Stimulated activated CD8-positive, alpha-beta memory T cell treated with anti-CD3 and anti-CD28 coated beads, Interleukin-12 subunit alpha, Interleukin-12 subunit beta, amount 100 ng/mL, for 24 hours (primary cell): ENCODE measurements around the gene CLEC10A.
"Not testable (repeated sequence)": the region's sequence is repeated elsewhere in the genome, so short reads cannot be mapped to it uniquely, and the experiment has no call there.

Source experiments
- DNase-seq: peaks from one replicate; pipeline ENCODE4 v3.0.0-alpha.2; 2020; ENCODE audit errors: extremely low read depth

CLEC10A gene

GRCh38 chr17:7108560-7108925 lies 28.5 kb upstream of the CLEC10A start:
- DNase-seq: no peak

- no peak for DNase-seq
These were observed 27.9 kb upstream of the CLEC10A start for GRCh38 chr17:7107795-7108559.

GRCh38 chr17:7107012-7107754 lies 27.1 kb upstream of the CLEC10A start:
- DNase-seq: no peak

GRCh38 chr17:7102421-7102820 lies 22.4 kb upstream of the CLEC10A start:
- DNase-seq: no peak

- DNase-seq: no peak
These were observed 21.5 kb upstream of the CLEC10A start for GRCh38 chr17:7101531-7101930.

DNA sequence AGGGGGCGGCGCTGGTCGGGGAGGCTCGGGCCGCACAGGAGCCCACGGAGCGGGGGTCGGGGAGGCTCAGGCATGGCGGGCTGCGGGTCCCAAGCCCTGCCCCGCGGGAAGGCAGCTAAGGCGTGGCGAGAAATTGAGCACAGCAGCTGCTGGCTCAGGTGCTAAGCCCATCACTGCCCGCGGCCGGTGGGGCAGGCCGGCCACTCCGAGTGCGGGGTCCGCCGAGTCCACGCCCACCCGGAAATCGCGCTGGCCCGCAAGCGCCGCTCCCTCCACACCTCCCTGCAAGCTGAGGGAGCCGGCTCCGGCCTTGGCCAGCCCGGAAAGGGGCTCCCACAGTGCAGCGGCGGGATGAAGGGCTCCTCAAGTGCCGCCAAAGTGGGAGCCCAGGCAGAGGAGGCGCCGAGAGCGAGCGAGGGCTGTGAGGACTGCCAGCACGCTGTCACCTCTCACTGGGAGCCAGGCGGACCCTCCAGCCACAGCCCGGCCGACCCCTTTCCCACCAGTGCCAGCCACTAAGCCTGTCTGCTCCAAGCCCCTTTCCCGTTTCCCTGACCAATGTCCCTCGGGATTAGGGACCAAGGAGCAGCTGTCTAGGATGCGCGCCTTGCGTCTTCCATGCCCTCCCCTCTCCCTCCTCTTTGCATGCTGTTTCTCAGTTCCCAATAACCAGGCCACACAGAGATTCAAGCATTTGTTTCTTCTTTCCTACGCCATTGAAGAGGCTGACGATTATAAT lies 20.8 kb upstream of the CLEC10A start:
- not testable (repeated sequence) for DNase-seq

DNA sequence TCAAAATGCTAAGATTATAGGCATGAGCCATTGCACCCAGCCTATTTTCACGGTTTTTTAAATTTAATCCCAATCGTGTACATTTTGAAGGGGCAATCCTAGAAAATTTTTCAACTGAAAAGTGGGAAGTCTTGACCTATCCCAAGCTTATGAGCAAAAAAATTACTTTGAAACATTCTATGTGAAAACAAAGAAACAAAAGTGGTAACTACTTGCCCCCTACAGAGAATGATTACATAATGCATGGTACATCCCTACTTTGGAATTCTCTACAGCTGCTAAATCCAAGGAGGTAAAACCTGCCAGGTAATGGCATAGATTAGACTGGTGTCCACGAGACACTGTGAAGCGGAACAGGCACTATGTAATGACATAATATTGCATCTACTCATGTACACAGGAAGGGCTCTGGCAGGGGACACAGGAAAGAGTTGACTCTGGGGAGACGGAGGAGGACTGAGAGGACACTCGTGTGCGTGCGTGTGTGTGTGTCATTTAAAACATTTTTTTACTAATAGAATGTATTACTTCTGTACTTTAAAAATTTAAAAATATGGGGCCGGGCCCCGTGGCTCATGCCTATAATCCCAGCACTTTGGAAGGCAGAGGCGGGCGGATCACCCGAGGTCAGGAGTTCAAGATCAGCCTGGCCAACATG lies 18.9 kb upstream of the CLEC10A start:
- no peak for DNase-seq

GRCh38 chr17:7097940-7098339 lies 17.9 kb upstream of the CLEC10A start:
- DNase-seq: no peak

DNA sequence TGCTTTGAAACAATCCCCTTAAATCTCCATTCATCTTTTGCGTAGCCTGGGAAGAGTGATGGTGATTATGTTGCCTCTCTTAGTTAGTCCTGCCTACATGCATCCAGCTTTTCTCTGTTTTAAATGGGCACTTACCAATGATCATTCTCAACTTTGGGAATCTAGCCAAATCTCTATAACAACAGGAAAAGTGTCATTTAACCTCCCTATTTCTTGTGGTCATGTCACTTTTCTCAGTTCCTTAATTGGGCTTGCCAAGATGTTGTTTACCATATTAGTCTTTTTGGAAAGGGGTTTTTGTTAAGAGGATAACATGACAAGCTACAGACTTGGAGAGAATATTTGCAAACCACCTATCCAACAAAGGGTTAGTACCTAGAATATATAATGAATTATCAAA lies 15.6 kb upstream of the CLEC10A start:
- DNase-seq: no peak

DNA sequence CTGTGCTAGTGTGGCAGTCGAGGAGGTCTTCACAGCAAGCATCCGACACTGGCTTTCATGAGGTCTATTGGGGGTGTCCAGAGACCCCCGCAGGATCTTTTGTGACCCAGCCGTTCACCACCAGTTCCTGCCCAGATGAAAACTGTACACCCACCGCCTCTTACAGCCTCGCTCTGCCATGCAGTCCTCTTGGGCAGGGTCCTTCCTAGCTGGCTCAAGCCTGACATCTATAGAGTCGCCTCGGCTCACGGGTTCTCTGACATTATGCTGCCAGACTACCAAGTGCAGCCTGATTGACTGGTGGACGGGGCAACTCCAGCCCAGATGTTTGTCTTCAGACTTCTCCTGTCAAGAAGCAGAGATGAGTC lies 14.6 kb upstream of the CLEC10A start:
- DNase-seq: no peak

DNA sequence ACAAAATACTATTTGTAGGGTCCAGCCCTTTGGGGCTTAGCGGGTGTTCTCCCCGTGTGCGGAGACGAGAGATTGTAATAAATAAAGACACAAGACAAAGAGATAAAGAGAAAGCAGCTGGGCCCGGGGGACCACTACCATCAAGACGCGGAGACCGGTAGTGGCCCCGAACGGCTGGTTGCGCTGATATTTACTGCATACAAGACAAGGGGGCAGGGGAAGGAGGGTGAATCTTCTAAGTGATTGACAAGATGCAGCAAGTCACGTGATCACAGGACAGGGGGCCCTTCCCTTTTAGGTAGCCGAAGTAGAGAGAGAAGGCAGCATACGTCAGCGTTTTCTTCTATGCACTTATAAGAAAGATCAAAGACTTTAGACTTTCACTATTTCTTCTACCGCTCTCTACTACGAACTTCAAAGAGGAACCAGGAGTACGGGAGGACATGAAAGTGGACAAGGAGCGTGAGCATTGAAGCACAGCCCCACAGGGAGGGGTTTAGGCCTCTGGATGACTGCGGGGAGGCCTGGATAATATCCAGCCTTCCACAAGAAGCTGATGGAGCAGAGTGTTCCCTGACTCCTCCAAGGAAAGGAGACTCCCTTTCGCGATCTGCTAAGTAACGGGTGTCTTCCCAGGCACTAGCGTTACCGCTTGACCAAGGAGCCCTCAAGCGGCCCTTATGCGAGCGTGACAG lies 11.4 kb upstream of the CLEC10A start:
- DNase-seq: not testable (repeated sequence)

DNA sequence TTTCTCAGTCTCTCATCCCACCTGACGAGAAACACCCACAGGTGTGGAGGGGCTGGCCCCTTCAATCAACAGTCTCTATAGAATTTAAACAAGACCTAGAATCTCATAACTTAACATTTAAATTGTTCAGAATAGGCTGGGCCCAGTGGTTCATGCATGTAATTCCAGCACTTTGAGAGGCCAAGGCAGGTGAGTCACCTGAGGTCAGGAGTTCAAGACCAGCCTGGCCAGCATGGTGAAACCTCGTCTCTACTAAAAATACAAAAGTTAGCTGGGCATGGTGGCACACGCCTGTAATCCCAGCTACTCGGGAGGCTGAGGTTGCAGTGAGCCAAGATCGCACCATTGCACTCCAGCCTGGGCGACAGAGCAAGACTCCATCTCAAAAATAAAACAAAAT lies 9.5 kb upstream of the CLEC10A start:
- not testable (repeated sequence) for DNase-seq

DNA sequence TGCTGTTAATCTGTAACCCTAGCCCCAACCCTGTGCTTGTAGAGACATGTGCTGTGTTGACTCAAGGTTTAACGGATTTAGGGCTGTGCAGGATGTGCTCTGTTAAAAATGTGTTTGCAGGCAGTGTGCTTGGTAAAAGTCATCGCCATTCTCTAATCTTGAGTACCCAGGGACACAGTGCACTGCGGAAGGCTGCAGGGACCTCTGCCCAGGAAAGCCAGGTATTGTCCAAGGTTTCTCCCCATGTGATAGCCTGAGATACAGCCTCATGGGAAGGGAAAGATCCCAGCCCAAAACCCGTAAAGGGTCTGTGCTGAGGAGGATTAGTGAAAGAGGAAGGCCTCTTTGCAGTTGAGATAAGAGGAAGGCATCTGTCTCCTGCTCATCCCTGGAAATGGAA lies 8.4 kb upstream of the CLEC10A start:
- not testable (repeated sequence) for DNase-seq

GRCh38 chr17:7084088-7084487 lies 4.0 kb upstream of the CLEC10A start:
- no peak for DNase-seq

- DNase-seq: no peak
These were observed 3.5 kb upstream of the CLEC10A start for GRCh38 chr17:7083592-7083991.

DNA sequence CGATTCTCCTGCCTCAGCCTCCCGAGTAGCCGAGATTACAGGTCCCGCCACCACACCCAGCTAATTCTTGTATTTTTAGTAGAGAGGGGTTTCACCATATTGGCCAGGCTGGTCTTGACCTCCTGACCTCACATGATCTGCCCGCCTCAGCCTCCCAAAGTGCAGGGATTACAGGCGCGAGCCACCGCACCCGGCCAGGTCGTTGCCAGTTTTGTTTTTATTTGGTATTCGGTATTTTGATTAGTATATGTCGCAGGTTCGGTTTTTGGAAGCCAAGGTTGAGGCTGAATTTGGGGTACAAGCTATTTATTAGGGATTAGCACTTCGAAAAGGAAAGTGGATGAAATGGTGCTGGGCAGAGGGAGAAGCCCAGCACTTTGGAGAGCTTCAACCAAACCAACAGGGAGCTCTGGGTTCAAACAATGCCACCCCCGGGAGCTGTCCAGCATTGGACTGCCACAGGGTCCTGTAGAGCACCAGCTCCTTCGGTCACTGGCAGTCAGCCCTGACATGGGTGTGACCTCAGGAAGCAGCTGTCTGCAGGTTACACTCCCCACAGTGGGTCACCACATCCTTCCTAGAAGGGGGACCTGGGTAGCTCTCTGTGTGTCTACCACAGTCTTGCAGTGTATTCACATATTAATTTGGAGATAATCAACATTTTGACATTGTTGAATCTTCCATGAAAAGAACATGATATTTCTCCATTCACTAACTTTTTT lies 1.5 kb upstream of the CLEC10A start:
- no peak for DNase-seq

DNA sequence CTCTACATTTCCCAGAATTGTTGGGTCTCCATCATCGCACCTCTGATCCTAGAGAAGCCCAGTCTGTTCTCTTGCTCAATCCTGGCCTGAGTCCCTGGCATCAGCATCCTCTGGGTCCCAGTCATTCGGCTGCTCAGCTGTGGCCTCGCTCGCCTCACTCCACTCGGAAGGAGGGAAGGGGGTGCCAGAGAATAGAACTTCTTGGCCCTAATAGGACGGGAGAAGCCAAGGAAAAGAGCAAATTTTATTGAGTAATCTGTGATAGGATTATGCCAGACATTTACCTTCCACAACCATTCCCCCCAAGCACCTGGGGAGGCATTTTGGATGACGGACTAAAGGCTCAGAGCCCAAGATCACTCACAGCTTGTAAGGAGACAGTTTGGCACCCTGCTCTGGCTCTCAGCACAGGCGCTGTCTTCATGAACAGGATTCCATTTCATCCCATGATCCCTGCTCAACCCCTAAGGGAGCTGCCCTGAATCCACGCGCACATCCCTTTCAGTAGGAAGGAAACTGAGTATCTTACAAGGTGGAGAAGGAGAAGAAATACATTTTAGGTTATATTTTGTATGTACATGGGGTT lies 498 bp upstream of the CLEC10A start:
- no peak for DNase-seq

DNA sequence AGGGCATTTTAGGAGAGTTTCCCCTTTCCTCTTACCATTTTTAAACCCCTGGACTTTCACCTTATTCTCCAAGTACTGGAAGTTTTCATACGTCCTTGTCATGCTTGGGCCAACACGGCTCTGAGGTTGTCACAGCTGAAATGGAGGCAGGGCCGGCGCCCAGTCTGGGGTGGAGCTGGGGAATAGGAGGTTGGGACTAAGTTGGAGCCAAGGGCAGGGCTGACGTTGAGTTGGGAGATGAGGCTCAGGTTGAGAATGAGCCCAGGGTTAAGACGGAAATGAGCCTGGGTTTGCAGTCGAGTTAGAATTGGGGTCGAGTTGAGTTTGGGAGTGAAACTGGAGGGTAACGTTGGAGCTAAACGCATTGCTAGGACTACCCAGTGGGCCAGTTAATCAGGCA lies 1.3 kb downstream of the CLEC10A start:
- no peak for DNase-seq

DNA sequence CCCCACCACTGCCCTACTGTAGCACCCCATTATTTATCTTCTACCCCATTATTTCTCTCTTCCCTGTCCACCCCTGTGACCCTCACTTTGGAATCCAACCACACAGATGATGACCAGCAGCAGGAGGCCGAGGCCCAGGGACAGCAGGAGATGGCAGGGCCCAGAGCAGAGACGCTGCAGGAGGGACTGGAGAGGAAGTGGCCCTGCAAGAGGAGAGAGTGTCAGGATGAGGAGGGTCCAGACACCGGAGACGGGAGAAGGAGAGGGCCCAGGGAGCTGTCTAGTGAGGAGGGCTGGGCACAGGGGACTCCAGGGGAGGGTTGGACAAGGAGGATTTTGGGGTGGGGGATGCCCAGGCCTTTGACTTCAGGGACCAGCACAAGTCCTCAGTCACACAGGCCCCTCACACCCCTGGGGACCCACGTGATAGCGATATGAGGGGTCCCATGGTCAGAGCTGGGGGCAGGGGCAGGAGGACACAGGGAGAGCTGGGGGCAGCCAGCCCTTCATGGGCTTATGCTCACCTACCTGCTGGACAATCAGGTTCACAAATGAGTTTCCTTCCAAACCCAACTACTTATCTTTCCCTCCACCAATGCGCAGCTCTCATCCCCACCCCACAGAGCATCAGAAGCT lies 2.0 kb downstream of the CLEC10A start:
- DNase-seq: no peak

GRCh38 chr17:7074931-7075330 lies 5.1 kb downstream of the CLEC10A start:
- DNase-seq: no peak
